GM12892 (cell line): ENCODE measurements around the gene AKAP12.

Experiments
- POLR2A ChIP-seq: IDR thresholded peaks from 2 replicates; pipeline ENCODE4 v1.6.1; 2011; ENCODE audit warnings: low read depth, low read length, control low read depth
- POLR2AphosphoS5 ChIP-seq: IDR thresholded peaks from 2 replicates; pipeline ENCODE4 v1.6.1; 2011; ENCODE audit warnings: low read depth, low read length, control low read depth

DNA sequence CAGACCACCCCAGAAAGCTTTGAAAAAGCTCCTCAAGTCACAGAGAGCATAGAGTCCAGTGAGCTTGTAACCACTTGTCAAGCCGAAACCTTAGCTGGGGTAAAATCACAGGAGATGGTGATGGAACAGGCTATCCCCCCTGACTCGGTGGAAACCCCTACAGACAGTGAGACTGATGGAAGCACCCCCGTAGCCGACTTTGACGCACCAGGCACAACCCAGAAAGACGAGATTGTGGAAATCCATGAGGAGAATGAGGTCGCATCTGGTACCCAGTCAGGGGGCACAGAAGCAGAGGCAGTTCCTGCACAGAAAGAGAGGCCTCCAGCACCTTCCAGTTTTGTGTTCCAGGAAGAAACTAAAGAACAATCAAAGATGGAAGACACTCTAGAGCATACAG is 112.0 kb downstream of the AKAP12 start:
- TF ChIP-seq POLR2A (no peak), POLR2AphosphoS5 (no peak)
